ENCODE measurements around the gene PLAGL2. TPM values are rescaled to one million over a fixed set of nuclear protein-coding genes. Genes with fewer than 3 reads are reported as not detected.
A peak's percentile ranks its signal among the peaks of the same experiment; 100 is the strongest.

The PLAGL2 gene
- total RNA-seq, 1 donor from 2014 or later, result 16.5 TPM

- Mint-ChIP-seq H3K36me3 (peaks cover 31% of the 10 kb centered on the region), H3K27ac (no peak overlapping the region), H3K9me3 (no peaks in the 10 kb centered on the region), H3K4me3 (no peak overlapping the region), H3K27me3 (ENCODE audit: insufficient read depth, low read depth) (peaks cover 3% of the 10 kb centered on the region), H3K4me1 (no peaks in the 10 kb centered on the region)
- Histone ChIP-seq H3K36me3 (no peaks in the 10 kb centered on the region), H2AFZ (replicated peaks) (no peak overlapping the region), H3K9ac (no peak overlapping the region), H3K79me2 (ENCODE audit: low read depth) (no peaks in the 10 kb centered on the region), H3K4me1 (no peaks in the 10 kb centered on the region), H3F3A (ENCODE audit: low read depth) (no peaks in the 10 kb centered on the region), H3K4me3 (no peak overlapping the region), H4K20me1 (ENCODE audit: low read depth) (no peaks in the 10 kb centered on the region), H3K4me2 (no peak overlapping the region), H3K27ac (peak overlapping the region; percentile 33), H3K9me3 (ENCODE audit: low read depth) (no peaks in the 10 kb centered on the region), H3K27me3 (no peaks in the 10 kb centered on the region)
- no peak for DNase-seq (ENCODE audit: low spot score)
- no peak for TF ChIP-seq CTCF (IDR thresholded peaks at IDR 0.05)
- no peak for TF ChIP-seq EZH2phosphoT487 (IDR thresholded peaks at IDR 0.05)
- TF ChIP-seq EZH2 (IDR thresholded peaks at IDR 0.05), result no peak
These were observed 10.8 kb upstream of the PLAGL2 start for GRCh38 chr20:32218156-32218900.

- Histone ChIP-seq H3K4me1 (no peaks in the 10 kb centered on the region), H3F3A (ENCODE audit: low read depth) (no peaks in the 10 kb centered on the region), H3K4me3 (no peak overlapping the region), H3K9me3 (ENCODE audit: low read depth) (no peaks in the 10 kb centered on the region), H3K36me3 (no peaks in the 10 kb centered on the region), H3K4me2 (no peak overlapping the region), H2AFZ (replicated peaks) (no peak overlapping the region), H4K20me1 (ENCODE audit: low read depth) (no peaks in the 10 kb centered on the region), H3K27ac (no peak overlapping the region), H3K27me3 (no peaks in the 10 kb centered on the region), H3K9ac (no peak overlapping the region), H3K79me2 (ENCODE audit: low read depth) (no peaks in the 10 kb centered on the region)
- H3K4me3 Mint-ChIP-seq, result no peak overlapping the region
- no peak for DNase-seq (ENCODE audit: low spot score)
- no peaks in the 10 kb centered on the region for H3K4me1 Mint-ChIP-seq
- no peak for TF ChIP-seq CTCF (IDR thresholded peaks at IDR 0.05)
- TF ChIP-seq EZH2phosphoT487 (IDR thresholded peaks at IDR 0.05), result no peak
- TF ChIP-seq EZH2 (IDR thresholded peaks at IDR 0.05), result no peak
- H3K9me3 Mint-ChIP-seq, result no peaks in the 10 kb centered on the region
- H3K27ac Mint-ChIP-seq, result no peak overlapping the region
- H3K36me3 Mint-ChIP-seq, result peaks cover 32% of the 10 kb centered on the region
- peaks cover 3% of the 10 kb centered on the region for H3K27me3 Mint-ChIP-seq (ENCODE audit: insufficient read depth, low read depth)
These were observed 8.9 kb upstream of the PLAGL2 start for GRCh38 chr20:32216179-32217142.

- no peaks in the 10 kb centered on the region for H3K79me2 ChIP-seq (ENCODE audit: low read depth)
- H4K20me1 ChIP-seq (ENCODE audit: low read depth), result no peaks in the 10 kb centered on the region
- no peak overlapping the region for H3K4me2 ChIP-seq
- no peak overlapping the region for H3K4me3 Mint-ChIP-seq
- H3K27me3 ChIP-seq, result no peaks in the 10 kb centered on the region
- no peak for DNase-seq (ENCODE audit: low spot score)
- no peaks in the 10 kb centered on the region for H3K9me3 Mint-ChIP-seq
- H2AFZ ChIP-seq (replicated peaks), result no peak overlapping the region
- no peaks in the 10 kb centered on the region for H3K9me3 ChIP-seq (ENCODE audit: low read depth)
- H3F3A ChIP-seq (ENCODE audit: low read depth), result no peaks in the 10 kb centered on the region
- H3K27me3 Mint-ChIP-seq (ENCODE audit: insufficient read depth, low read depth), result peaks cover 1% of the 10 kb centered on the region
- no peak overlapping the region for H3K27ac Mint-ChIP-seq
- no peak overlapping the region for H3K27ac ChIP-seq
- no peaks in the 10 kb centered on the region for H3K36me3 ChIP-seq
- H3K4me1 ChIP-seq, result no peaks in the 10 kb centered on the region
- H3K36me3 Mint-ChIP-seq, result peaks cover 27% of the 10 kb centered on the region
- no peak for TF ChIP-seq EZH2phosphoT487 (IDR thresholded peaks at IDR 0.05)
- no peak for TF ChIP-seq CTCF (IDR thresholded peaks at IDR 0.05)
- TF ChIP-seq EZH2 (IDR thresholded peaks at IDR 0.05), result no peak
- H3K4me1 Mint-ChIP-seq, result no peaks in the 10 kb centered on the region
- no peak overlapping the region for H3K4me3 ChIP-seq
- H3K9ac ChIP-seq, result no peak overlapping the region
These were observed 8.2 kb upstream of the PLAGL2 start for GRCh38 chr20:32215729-32216128.
